Measurements from ENCODE around the gene ZNF462. TPM values are rescaled to one million over a fixed set of nuclear protein-coding genes. Genes with fewer than 3 reads are reported as not detected.

ZNF462 gene
- total RNA-seq, 1 experiment from 2014 or later, result 121 TPM

- TF ChIP-seq, protein P1, sequence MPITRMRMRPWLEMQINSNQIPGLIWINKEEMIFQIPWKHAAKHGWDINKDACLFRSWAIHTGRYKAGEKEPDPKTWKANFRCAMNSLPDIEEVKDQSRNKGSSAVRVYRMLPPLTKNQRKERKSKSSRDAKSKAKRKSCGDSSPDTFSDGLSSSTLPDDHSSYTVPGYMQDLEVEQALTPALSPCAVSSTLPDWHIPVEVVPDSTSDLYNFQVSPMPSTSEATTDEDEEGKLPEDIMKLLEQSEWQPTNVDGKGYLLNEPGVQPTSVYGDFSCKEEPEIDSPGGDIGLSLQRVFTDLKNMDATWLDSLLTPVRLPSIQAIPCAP (CRISPR knock-in tag; IDR thresholded peaks at IDR 0.05), result no peak
- TF ChIP-seq ZNF532 (CRISPR knock-in tag; IDR thresholded peaks at IDR 0.05; ENCODE audit: borderline replicate concordance) (no peak), ZNF138 (CRISPR knock-in tag; conservative IDR thresholded peaks at IDR 0.05) (no peak), AR (CRISPR knock-in tag; IDR thresholded peaks at IDR 0.05) (no peak), GTF2I (CRISPR knock-in tag; conservative IDR thresholded peaks at IDR 0.05) (no peak), TEAD4 (CRISPR knock-in tag; IDR thresholded peaks at IDR 0.05) (no peak), NR3C1 (CRISPR knock-in tag; conservative IDR thresholded peaks at IDR 0.05; ENCODE audit: low read depth) (no peak), EMX1 (CRISPR knock-in tag; IDR thresholded peaks at IDR 0.05) (no peak), CTCF (IDR thresholded peaks at IDR 0.05) (no peak), GRHL2 (CRISPR knock-in tag; IDR thresholded peaks at IDR 0.05; ENCODE audit: insufficient replicate concordance, severe bottlenecking) (no peak)
- TF ChIP-seq, protein P2, sequence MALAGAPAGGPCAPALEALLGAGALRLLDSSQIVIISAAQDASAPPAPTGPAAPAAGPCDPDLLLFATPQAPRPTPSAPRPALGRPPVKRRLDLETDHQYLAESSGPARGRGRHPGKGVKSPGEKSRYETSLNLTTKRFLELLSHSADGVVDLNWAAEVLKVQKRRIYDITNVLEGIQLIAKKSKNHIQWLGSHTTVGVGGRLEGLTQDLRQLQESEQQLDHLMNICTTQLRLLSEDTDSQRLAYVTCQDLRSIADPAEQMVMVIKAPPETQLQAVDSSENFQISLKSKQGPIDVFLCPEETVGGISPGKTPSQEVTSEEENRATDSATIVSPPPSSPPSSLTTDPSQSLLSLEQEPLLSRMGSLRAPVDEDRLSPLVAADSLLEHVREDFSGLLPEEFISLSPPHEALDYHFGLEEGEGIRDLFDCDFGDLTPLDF (CRISPR knock-in tag; IDR thresholded peaks at IDR 0.05), result no peak
- TF ChIP-seq, protein P3, sequence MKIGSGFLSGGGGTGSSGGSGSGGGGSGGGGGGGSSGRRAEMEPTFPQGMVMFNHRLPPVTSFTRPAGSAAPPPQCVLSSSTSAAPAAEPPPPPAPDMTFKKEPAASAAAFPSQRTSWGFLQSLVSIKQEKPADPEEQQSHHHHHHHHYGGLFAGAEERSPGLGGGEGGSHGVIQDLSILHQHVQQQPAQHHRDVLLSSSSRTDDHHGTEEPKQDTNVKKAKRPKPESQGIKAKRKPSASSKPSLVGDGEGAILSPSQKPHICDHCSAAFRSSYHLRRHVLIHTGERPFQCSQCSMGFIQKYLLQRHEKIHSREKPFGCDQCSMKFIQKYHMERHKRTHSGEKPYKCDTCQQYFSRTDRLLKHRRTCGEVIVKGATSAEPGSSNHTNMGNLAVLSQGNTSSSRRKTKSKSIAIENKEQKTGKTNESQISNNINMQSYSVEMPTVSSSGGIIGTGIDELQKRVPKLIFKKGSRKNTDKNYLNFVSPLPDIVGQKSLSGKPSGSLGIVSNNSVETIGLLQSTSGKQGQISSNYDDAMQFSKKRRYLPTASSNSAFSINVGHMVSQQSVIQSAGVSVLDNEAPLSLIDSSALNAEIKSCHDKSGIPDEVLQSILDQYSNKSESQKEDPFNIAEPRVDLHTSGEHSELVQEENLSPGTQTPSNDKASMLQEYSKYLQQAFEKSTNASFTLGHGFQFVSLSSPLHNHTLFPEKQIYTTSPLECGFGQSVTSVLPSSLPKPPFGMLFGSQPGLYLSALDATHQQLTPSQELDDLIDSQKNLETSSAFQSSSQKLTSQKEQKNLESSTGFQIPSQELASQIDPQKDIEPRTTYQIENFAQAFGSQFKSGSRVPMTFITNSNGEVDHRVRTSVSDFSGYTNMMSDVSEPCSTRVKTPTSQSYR (CRISPR knock-in tag; IDR thresholded peaks at IDR 0.05), result no peak
These were observed 16.0 kb downstream of the ZNF462 start (continued) for GRCh38 chr9:106878934-106879333.

GRCh38 chr9:106879439-106879882 lies 16.5 kb downstream of the ZNF462 start:
- POLR2A ChIA-PET, result interaction anchor here (1.2 kb wide), 1 partner anchor 16 kb away, joined by 6 read pairs; the partner anchor contains the start of gene ZNF462
- H3K36me3 Mint-ChIP-seq, result peaks cover 19% of the 10 kb centered on the region
- no peak overlapping the region for H3K4me3 Mint-ChIP-seq
- H3K27ac Mint-ChIP-seq, result no peak overlapping the region
- DNase-seq (ENCODE audit: low spot score) (no peak), ATAC-seq (no peak)
- CTCF ChIA-PET, result no interaction called here
- H3K27me3 Mint-ChIP-seq (ENCODE audit: low read depth), result no peaks in the 10 kb centered on the region
- H3K9me3 Mint-ChIP-seq, result no peaks in the 10 kb centered on the region
- peaks cover 95% of the 10 kb centered on the region for H3K4me1 Mint-ChIP-seq
- no peak for TF ChIP-seq ETV6 (CRISPR knock-in tag; IDR thresholded peaks at IDR 0.05)
- no peak for TF ChIP-seq STAT6 (CRISPR knock-in tag; conservative IDR thresholded peaks at IDR 0.05; ENCODE audit: low read depth)
- TF ChIP-seq FOXP4 (CRISPR knock-in tag; IDR thresholded peaks at IDR 0.05), result no peak
